ENCODE results near the gene CCDC195. TPM values are rescaled to one million over a fixed set of nuclear protein-coding genes. Genes with fewer than 3 reads are reported as not detected.

Gene CCDC195
- total RNA-seq, 2 donors from 2014 or later = not detected

DNA sequence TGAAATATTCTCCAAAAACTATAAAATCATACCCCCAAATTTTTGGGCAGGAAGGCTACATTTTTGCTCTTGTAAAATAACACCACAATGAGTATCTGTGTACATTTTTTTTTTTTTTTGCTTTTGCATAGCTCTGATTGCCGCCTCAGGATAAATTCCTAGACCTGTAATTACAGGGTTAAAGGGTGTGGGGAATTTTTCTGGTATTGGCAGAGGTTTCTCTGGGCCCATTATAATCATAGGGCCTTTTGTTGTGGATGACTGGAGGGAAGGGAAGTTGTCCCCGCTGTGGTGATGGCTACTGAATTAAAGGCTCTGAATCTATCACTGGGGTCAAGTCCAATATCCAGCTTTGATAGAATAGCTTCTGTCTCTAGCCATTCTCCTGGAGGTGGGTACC, 26.6 kb downstream of the CCDC195 start:
- DNase-seq (ENCODE audit: low spot score) = no peak
- Histone ChIP-seq H3K36me3 (no peaks in the 10 kb centered on the region), H3K4me3 (no peak overlapping the region), H3K27ac (no peak overlapping the region), H3K4me1 (no peaks in the 10 kb centered on the region), H3K9me3 (no peaks in the 10 kb centered on the region), H3K27me3 (no peaks in the 10 kb centered on the region)
- TF ChIP-seq, protein P1, sequence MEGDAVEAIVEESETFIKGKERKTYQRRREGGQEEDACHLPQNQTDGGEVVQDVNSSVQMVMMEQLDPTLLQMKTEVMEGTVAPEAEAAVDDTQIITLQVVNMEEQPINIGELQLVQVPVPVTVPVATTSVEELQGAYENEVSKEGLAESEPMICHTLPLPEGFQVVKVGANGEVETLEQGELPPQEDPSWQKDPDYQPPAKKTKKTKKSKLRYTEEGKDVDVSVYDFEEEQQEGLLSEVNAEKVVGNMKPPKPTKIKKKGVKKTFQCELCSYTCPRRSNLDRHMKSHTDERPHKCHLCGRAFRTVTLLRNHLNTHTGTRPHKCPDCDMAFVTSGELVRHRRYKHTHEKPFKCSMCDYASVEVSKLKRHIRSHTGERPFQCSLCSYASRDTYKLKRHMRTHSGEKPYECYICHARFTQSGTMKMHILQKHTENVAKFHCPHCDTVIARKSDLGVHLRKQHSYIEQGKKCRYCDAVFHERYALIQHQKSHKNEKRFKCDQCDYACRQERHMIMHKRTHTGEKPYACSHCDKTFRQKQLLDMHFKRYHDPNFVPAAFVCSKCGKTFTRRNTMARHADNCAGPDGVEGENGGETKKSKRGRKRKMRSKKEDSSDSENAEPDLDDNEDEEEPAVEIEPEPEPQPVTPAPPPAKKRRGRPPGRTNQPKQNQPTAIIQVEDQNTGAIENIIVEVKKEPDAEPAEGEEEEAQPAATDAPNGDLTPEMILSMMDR (IDR thresholded peaks at IDR 0.05) = no peak

DNA sequence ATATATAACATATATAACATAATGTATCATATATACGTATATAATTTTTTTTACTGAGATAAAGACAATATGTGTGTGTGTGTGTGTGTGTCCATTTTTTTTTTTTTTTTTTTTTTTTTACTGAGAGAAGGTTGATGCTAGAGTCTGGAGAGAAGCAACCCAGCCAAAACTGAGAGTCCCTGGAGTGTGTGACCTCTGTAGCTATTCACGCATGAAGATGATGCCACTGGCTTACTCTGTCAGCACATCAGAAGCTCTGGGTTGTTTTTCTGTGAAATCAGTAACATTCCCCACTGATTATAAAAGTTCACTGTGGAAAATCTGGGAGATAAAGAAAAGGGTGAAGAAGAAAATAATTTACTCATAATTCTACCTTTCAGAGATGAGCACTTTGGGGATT, 27.2 kb downstream of the CCDC195 start:
- H3K4me1 ChIP-seq = no peaks in the 10 kb centered on the region
- H3K27ac ChIP-seq = no peak overlapping the region
- no peak for DNase-seq (ENCODE audit: low spot score)
- TF ChIP-seq, protein P1 (IDR thresholded peaks at IDR 0.05) = no peak
- no peaks in the 10 kb centered on the region for H3K27me3 ChIP-seq
- H3K4me3 ChIP-seq = no peak overlapping the region
- no peaks in the 10 kb centered on the region for H3K36me3 ChIP-seq
- no peaks in the 10 kb centered on the region for H3K9me3 ChIP-seq

DNA sequence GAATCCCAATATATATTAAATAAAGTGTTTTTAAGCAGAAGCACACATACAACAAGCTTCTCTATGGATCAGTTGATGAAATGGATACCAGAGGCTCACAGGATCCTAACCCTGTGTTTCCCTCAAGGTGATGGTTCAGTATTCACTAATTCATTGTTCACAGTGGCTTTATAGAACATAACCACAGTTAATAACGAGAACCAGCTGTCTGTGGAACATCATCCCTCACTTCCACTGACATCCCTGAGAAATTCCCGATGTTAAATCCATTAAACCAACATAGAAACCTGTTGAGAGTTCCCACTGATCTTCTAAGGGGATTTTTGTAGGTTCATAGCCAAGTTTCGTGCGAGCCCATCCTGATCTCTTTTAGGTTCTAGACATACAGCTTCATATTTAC, 29.0 kb downstream of the CCDC195 start:
- TF ChIP-seq, protein P1 (IDR thresholded peaks at IDR 0.05) = no peak
- H3K27me3 ChIP-seq = no peaks in the 10 kb centered on the region
- no peak overlapping the region for H3K4me3 ChIP-seq
- H3K36me3 ChIP-seq = no peaks in the 10 kb centered on the region
- no peak overlapping the region for H3K27ac ChIP-seq
- no peak for DNase-seq (ENCODE audit: low spot score)
- no peaks in the 10 kb centered on the region for H3K9me3 ChIP-seq
- H3K4me1 ChIP-seq = no peaks in the 10 kb centered on the region

DNA sequence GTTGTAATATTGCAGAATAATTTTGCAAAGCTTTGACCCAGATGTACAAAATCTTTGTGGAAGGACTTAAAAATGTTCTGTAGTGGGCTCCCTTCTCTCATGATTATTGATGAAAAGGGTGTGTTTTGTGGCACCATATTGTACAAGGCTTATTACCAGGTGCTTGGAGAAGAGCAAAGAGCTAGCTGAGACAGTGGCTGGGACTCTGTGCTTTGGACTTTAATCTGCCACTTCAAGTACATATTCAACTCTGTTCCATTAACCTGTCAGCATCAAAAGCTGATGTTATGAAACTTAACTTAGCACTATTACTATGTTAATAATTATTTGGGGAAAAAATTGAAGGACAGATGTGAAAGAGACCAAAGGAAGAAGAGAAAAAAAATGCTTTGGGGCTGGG, 31.0 kb downstream of the CCDC195 start:
- no peaks in the 10 kb centered on the region for H3K4me1 ChIP-seq
- no peak for DNase-seq (ENCODE audit: low spot score)
- TF ChIP-seq, protein P1 (IDR thresholded peaks at IDR 0.05) = no peak

DNA sequence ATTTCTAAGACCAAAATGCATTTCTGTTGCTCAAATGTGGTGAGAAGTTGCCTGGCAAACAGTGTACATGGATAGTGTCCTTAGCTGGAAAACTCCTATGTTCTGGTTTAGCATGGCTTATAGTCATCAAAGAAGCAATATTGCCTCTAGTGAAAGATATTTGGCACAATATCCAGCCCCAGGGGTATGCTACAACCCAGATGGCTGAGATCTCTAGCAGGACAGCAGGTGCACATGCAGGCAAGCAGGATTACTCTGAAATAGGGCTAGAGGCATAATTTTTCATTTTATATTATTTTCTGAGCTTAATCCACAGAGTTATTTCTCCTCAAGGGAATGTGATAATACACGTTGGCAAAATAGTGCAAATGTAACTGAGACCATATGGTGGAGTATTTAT, 34.0 kb downstream of the CCDC195 start:
- TF ChIP-seq, protein P1 (IDR thresholded peaks at IDR 0.05) = no peak
- H3K4me1 ChIP-seq = no peaks in the 10 kb centered on the region
- no peaks in the 10 kb centered on the region for H3K36me3 ChIP-seq
- no peak for DNase-seq (ENCODE audit: low spot score)
- no peaks in the 10 kb centered on the region for H3K9me3 ChIP-seq
- H3K27ac ChIP-seq = no peak overlapping the region
- H3K27me3 ChIP-seq = no peaks in the 10 kb centered on the region
- H3K4me3 ChIP-seq = no peak overlapping the region

More for the DNA sequence above, 31.0 kb downstream of the CCDC195 start:
- no peaks in the 10 kb centered on the region for H3K27me3 ChIP-seq
- no peak overlapping the region for H3K27ac ChIP-seq
- H3K36me3 ChIP-seq = no peaks in the 10 kb centered on the region
- no peak overlapping the region for H3K4me3 ChIP-seq
- H3K9me3 ChIP-seq = no peaks in the 10 kb centered on the region

DNA sequence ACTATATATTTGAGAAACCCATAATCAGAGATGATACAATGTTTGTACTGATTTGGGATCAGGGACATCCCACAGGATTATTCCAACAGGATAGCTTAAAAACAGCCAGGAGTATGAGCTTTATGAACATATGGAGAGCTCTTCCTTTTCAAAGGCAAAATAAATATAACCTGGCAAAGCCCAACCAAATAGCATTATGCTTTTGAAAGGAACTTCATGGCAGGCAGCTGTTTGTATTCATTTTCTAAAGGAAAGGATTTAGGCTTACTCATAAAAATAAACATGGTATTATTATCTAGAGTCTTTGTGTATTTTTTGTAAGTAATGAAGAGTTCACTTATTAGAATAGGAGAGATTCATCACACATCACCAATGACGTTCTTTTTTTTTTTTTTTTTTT, 44.4 kb downstream of the CCDC195 start:
- no peak overlapping the region for H3K27ac ChIP-seq
- no peaks in the 10 kb centered on the region for H3K27me3 ChIP-seq
- no peaks in the 10 kb centered on the region for H3K36me3 ChIP-seq
- TF ChIP-seq, protein P1 (IDR thresholded peaks at IDR 0.05) = no peak
- DNase-seq (ENCODE audit: low spot score) = no peak
- no peaks in the 10 kb centered on the region for H3K4me1 ChIP-seq
- H3K9me3 ChIP-seq = no peaks in the 10 kb centered on the region
- no peak overlapping the region for H3K4me3 ChIP-seq
